ENCODE data around the gene ALDH4A1.

DNA sequence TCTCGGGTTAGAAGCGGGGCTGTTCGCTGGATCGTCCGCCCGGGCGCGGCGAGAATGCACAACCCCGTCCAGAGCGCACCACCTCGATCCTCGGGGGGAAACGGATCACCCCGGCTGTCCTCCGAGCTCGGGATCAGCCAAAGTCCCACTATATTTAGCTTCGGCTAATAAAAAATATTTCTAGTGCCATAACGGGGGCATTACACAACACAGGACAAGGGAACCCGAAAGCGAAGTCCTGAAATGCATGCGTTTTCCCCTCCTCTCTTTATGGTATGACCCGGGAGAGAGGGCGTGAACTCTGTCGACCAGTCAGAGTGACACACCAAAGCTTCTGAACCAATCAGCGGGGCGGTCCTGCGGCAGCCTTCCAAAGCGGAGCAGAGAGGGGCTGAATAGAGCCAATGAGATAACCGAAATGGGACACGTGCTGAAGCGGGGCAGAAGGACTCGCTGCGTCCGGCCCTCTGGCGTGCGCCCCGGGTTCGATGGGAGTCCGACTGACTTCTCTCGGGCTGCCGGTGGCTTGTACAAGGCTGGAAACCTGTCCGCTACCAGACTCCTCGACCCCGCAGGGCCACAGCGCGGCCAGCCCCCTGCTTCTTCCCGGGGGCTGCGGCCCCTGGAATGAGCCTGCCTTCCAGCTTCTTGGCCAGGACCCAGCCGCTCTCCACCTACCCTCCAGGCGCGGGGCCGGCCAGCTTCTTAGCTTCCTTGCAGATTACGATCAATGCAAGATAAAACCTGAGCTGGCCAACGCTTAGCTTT, at the start of gene ALDH4A1:
- TF ChIP-seq, protein P1, sequence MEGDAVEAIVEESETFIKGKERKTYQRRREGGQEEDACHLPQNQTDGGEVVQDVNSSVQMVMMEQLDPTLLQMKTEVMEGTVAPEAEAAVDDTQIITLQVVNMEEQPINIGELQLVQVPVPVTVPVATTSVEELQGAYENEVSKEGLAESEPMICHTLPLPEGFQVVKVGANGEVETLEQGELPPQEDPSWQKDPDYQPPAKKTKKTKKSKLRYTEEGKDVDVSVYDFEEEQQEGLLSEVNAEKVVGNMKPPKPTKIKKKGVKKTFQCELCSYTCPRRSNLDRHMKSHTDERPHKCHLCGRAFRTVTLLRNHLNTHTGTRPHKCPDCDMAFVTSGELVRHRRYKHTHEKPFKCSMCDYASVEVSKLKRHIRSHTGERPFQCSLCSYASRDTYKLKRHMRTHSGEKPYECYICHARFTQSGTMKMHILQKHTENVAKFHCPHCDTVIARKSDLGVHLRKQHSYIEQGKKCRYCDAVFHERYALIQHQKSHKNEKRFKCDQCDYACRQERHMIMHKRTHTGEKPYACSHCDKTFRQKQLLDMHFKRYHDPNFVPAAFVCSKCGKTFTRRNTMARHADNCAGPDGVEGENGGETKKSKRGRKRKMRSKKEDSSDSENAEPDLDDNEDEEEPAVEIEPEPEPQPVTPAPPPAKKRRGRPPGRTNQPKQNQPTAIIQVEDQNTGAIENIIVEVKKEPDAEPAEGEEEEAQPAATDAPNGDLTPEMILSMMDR (IDR thresholded peaks at IDR 0.05): peak in 1 of 6 experiments; percentile 10
- TF ChIP-seq POLR2AphosphoS5 (IDR thresholded peaks at IDR 0.05): peak; percentile 27 to 51
- TF ChIP-seq POLR2A (IDR thresholded peaks at IDR 0.05): peak in 3 of 4 donors; percentile 40 to 64 (median 54)
- no peak for TF ChIP-seq EP300 (IDR thresholded peaks at IDR 0.05)
